Measurements from ENCODE around the gene ADPGK.
"Not testable (repeated sequence)": the region's sequence is repeated elsewhere in the genome, so short reads cannot be mapped to it uniquely, and the experiment has no call there.

Gene ADPGK

DNA sequence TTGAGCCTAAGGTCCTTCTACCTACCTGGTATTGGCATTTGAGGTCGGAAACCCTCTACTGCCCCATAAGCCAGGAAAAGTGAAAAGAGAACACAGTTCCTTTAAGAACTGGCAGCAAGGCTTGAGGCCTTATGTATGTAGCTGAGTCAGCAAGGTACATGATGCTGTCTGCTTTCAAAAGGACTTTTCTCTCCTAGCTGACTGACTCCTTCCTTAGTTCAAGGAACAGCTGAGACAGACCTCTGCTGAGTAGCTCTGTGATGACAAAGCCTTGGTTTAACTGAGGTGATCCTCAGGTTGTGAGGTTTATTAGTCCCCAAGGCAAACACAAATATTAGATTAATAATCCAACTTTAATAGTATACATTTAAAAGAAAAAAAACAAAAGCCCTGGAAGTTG, 45.8 kb downstream of the ADPGK start:
- DNase-seq, result no peak

- no peak for DNase-seq
These were observed 46.5 kb downstream of the ADPGK start for GRCh38 chr15:72737061-72737460.

GRCh38 chr15:72735111-72735510, 48.4 kb downstream of the ADPGK start:
- DNase-seq, result no peak

- DNase-seq, result no peak
These were observed 49.4 kb downstream of the ADPGK start for GRCh38 chr15:72733941-72734738.

- no peak for DNase-seq
These were observed 51.0 kb downstream of the ADPGK start for GRCh38 chr15:72732516-72732915.

DNA sequence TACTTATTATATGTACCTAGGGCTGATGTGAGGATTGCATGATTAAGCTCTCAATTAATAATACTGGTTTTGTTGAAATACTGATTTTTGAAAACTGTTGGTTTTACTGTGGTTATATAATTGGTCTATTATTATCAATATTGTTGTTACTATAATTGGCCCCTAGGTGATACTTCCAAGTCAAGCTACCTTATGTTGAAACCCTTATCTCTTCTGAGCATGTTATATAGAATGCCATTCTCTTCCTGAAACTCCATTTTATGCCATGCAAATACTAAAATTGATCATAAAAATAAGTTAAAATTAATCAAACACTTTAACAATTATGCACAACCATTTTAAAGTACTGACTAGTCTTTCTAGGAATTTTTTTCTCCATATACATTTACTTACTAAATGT, 51.5 kb downstream of the ADPGK start:
- DNase-seq, result no peak

DNA sequence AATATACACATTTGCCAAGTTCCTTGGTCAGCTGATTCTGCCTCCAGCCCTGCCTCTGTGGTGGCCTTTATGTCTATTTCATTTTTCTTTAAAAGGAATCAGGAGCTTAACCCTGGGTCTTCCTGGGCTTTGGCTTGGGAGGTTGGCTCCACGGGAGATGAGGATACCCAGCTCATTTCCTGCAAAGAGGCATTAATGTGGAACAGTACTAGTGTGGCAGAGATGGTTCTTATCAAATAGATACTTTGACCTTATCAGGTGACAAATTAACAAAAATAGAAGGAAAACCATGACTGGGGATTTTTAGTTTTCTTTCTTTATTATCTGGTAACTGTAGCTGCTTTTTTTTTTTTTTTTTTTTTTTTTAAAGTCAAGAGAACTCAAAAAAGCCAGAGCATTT, 54.7 kb downstream of the ADPGK start:
- no peak for DNase-seq

GRCh38 chr15:72728249-72728648, 55.3 kb downstream of the ADPGK start:
- DNase-seq, result not testable (repeated sequence)

DNA sequence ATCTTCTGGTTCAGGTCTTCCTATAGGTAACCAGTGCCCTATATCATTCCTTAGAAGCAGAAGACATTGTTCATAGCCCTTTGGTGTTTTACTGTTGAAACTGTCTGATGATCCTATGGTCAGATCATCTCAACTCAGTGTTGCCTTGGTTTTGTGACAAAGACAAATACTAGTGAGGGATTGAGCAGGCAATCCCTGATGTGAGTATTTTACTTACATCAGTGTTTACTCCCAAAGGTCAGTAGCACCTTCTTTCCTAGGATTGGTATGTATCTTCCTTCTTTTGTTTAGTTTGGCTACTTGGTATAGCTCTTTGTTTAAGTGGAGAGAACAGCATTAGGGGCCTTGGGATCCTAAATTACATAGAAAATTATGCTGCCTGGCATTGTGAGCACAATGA, 56.4 kb downstream of the ADPGK start:
- no peak for DNase-seq

GRCh38 chr15:72725851-72726250, 57.7 kb downstream of the ADPGK start:
- DNase-seq, result not testable (repeated sequence)

DNA sequence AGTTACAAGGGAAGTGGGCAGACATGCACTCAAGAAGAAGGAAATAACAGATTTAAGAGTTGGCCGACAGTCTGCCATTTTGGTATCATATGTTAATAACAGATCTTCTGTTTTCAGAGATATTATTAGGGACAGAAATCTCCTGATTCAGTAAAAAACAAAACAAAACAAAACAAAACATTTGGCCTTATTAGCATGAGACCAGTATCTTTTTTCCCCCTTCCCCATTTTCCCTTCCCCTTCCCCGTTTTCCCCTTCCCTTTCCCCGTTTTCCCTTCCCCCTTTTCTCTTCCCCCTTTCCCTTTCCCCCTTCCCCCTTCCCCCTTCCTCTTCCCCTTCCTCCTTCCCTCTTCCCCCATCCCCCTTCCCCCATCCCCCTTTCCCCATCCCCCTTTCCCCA, 58.1 kb downstream of the ADPGK start:
- DNase-seq, result no peak

DNA sequence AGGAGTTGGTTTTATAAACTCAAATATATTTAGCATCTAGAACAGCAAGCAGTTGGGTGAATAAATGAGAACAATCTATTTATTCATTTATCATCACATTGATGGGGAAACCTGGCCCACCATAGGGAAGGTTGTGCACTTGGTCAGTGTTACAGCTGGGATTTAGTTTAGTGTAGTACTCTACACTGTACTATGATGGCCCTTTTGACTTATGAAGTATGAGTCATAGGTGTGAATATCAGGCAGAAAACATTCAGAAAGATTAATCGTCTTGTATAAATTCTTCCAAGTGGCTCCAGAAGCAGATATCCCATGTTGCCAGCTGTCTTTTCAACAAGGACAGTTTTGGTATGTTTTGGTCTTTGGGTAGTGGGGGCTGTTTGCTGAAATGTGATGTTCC, 59.5 kb downstream of the ADPGK start:
- no peak for DNase-seq

- DNase-seq, result peak; percentile 5
These were observed 61.4 kb downstream of the ADPGK start for GRCh38 chr15:72722071-72722696.

DNA sequence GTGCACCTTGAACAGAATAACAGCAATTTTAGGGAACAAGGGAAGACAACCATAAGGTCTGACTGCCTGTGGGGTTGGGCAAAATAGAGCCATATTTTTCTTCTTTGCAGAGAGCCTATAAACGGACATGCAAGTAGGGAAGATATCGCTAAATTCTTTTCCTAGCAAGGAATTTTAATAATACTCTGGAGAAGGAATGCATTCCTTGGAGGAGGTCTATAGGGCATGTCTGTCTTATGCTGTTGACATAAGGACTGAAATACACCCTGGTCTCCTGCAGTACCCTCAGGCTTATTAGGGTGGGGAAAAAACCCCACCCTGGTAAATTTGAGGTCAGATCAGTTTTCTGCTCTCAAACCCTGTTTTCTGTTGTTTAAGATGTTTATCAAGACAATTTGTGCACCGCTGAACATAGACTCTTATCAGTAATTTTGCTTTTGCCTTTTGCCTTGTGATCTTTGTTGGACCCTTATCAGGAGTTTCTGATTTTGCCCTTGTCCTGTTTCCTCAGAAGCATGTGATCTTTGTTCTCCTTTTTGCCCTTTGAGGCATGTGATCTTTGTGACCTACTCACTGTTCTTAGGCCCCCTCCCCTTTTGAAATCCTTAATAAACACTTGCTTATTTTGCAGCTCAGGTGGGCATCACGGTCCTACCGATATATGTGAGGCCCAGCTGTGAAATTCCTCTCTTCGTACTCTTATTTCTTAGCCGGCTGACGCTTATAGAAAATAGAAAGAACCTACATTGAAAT, 74.8 kb downstream of the ADPGK start:
- DNase-seq, result not testable (repeated sequence)

- no peak for DNase-seq
These were observed 77.3 kb downstream of the ADPGK start for GRCh38 chr15:72706266-72706665.
